Keratinocyte (primary cell): ENCODE results near the gene DCTD. TPM values are rescaled to one million over a fixed set of nuclear protein-coding genes. Genes with fewer than 3 reads are reported as not detected.

Experiments used
- DNase-seq: peaks from one replicate; pipeline ENCODE4 v3.0.0-alpha.2; 2011; ENCODE audit warnings: low read depth, missing footprints, low spot score
- FAIRE-seq: peaks from 2 replicates; lab custom pipeline; 2011; peaks lifted over from hg19 to GRCh38; lab: Jason Lieb, UNC
- H2AFZ ChIP-seq: 2 replicates; pipeline ENCODE4 v1.6.0; 2012; ENCODE audit warnings: low read length, control low read depth, inconsistent platforms; ENCODE audit not compliant: control insufficient read depth
- H3K27ac ChIP-seq: 2 replicates; pipeline ENCODE4 v1.5.1; 2011; ENCODE audit warnings: low read length; ENCODE audit not compliant: control insufficient read depth, insufficient read depth
- H3K27me3 ChIP-seq: 3 replicates; pipeline ENCODE4 v1.6.0; 2011; ENCODE audit warnings: low read length; ENCODE audit not compliant: control insufficient read depth, insufficient read depth; ENCODE audit errors: extremely low read depth
- H3K36me3 ChIP-seq, 2 experiments: 2 replicates in 1 of 2; 3 replicates in 1 of 2; pipeline ENCODE4 v1.5.1; 2011; ENCODE audit warnings: low read length in 2 of 2, mild to moderate bottlenecking in 1 of 2; ENCODE audit not compliant: control insufficient read depth in 2 of 2, insufficient read depth in 2 of 2; ENCODE audit errors: extremely low read depth in 1 of 2
- H3K4me1 ChIP-seq: 3 replicates; pipeline ENCODE4 v1.5.1; 2011; ENCODE audit warnings: low read length; ENCODE audit not compliant: control insufficient read depth, insufficient read depth; ENCODE audit errors: extremely low read depth
- H3K4me2 ChIP-seq: 3 replicates; pipeline ENCODE4 v1.6.0; 2011; ENCODE audit warnings: low read depth, low read length; ENCODE audit not compliant: control insufficient read depth, insufficient read depth; ENCODE audit errors: extremely low read depth
- H3K4me3 ChIP-seq, 3 experiments: fragments of 200-600 bp in 1 of 3; sonication (generic) in 1 of 3; 2 replicates in 2 of 3; 3 replicates in 1 of 3; pipeline ENCODE4 v1.5.1; 2011 to 2016; ENCODE audit warnings: low read length in 3 of 3, mild to moderate bottlenecking in 3 of 3, control low read depth in 2 of 3, inconsistent platforms in 1 of 3, low read depth in 1 of 3, mixed read lengths in 1 of 3, mixed run types in 1 of 3, moderate library complexity in 1 of 3; ENCODE audit not compliant: control insufficient read depth in 2 of 3, insufficient read depth in 2 of 3; ENCODE audit errors: extremely low read depth in 1 of 3
- H3K79me2 ChIP-seq: 2 replicates; pipeline ENCODE4 v1.6.0; 2012; ENCODE audit warnings: low read length; ENCODE audit not compliant: control insufficient read depth, insufficient read depth
- H3K9ac ChIP-seq: 3 replicates; pipeline ENCODE4 v1.6.0; 2011; ENCODE audit warnings: low read length; ENCODE audit not compliant: control insufficient read depth, insufficient read depth; ENCODE audit errors: extremely low read depth
- H3K9me1 ChIP-seq: 3 replicates; pipeline ENCODE4 v1.6.0; 2011; ENCODE audit warnings: low read length; ENCODE audit not compliant: control insufficient read depth, insufficient read depth; ENCODE audit errors: extremely low read depth
- H3K9me3 ChIP-seq: 2 replicates; pipeline ENCODE4 v1.5.1; 2012; ENCODE audit warnings: low read depth, low read length; ENCODE audit not compliant: control insufficient read depth
- H4K20me1 ChIP-seq: 3 replicates; pipeline ENCODE4 v1.6.0; 2011; ENCODE audit warnings: low read length; ENCODE audit not compliant: control insufficient read depth, insufficient read depth; ENCODE audit errors: extremely low read depth
- EZH2 ChIP-seq: IDR thresholded peaks from one replicate; pipeline ENCODE4 v1.6.1; 2012; ENCODE audit warnings: inconsistent platforms, mild to moderate bottlenecking, low read length, moderate library complexity
- dilution Hi-C: fragments of 300-500 bp; cut with MboI; formaldehyde crosslinking; loops from one replicate; pipeline ENCODE4 v1.7.0; 2020; ENCODE audit warnings: low sequenced_read_pairs; ENCODE audit not compliant: extremely low pct_ligation_motif_present
- polyA plus RNA-seq, 5 experiments: library from polyadenylated mRNA; depleted of rRNA in 3 of 5; stranded (reverse) in 3 of 5; stranded (forward) in 1 of 5; unstranded in 1 of 5; fragments of >200 nt; gene quantifications; 1 replicate in 1 of 5; 2 replicates in 3 of 5; 3 replicates in 1 of 5; pipeline versions ENCODE4 v1.2.1 to v1.2.3, GENCODE V29; 2011 to 2012; ENCODE audit warnings: missing spikeins in 2 of 5, low read depth in 1 of 5, low replicate concordance in 1 of 5
- TF ChIP-seq, protein P1 (sequence below), 3 experiments: IDR thresholded peaks in 1 of 3; conservative IDR thresholded peaks in 1 of 3; optimal IDR thresholded peaks in 1 of 3; 2 replicates in 2 of 3; 3 replicates in 1 of 3; pipeline versions ENCODE3 to v1.5.1; 2011; ENCODE audit warnings: low read length in 3 of 3, mild to moderate bottlenecking in 3 of 3, moderate library complexity in 2 of 3, control low read depth in 1 of 3, inconsistent platforms in 1 of 3; ENCODE audit not compliant: insufficient read depth in 2 of 3; ENCODE audit errors: extremely low read depth in 1 of 3

The DCTD gene
- polyA plus RNA-seq, 1 donor (not counting 4 experiments of a cell fraction or from before 2014, with no cell fraction given): 119 TPM

DNA sequence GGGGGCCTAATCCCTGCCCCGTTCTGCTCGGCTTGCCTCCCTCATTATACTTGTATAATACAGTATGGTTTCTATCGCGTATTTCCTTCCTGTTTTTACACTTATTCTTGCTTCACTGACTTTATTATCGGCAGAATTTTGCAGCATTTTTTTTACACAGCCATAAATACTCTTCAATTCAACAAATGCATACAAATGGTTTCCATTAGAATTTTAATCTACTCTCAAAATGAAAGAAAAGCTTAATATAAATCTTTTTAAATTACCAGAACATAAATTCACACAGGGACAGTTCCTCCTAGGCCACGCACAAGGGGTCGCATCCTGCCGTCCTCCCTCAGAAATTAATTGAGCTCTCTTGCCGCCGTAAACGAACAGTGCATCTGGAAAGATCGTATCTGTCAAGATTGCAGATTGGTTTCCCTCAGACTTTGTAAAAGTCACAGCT is 42.9 kb downstream of the DCTD start:
- Histone ChIP-seq H3K79me2 (no peaks in the 10 kb centered on the region), H3K4me3 (no peak overlapping the region)
- no peak for FAIRE-seq

DNA sequence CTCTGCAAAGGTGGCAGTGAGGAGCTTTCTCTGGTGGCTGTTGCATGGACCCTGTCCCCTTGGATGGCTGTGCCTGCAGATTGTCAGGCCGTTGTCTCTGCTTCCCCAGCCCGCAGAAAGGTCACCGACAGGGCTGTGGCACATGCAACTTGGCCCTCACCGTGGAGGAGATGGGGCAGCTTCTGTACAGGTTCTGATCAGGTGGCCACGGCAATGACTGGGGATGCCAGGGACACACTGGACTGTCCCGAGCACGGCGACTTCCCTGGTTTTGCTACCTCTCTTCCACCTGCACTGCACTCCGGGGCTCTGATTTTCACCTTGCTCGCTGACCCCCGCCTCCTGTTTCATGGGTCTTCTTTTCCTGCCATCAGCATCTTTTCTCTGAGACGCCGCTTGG is 43.5 kb downstream of the DCTD start:
- H3K27ac ChIP-seq: no peak overlapping the region
- no peaks in the 10 kb centered on the region for H3K4me1 ChIP-seq
- no peak overlapping the region for H3K9ac ChIP-seq
- no peak overlapping the region for H2AFZ ChIP-seq
- no peak overlapping the region for H3K4me3 ChIP-seq
- dilution Hi-C loops: no loop called here
- H4K20me1 ChIP-seq: no peaks in the 10 kb centered on the region
- H3K27me3 ChIP-seq: no peaks in the 10 kb centered on the region
- FAIRE-seq (no peak), DNase-seq (no peak)
- no peaks in the 10 kb centered on the region for H3K79me2 ChIP-seq
- TF ChIP-seq EZH2: no peak
- TF ChIP-seq, protein P1, sequence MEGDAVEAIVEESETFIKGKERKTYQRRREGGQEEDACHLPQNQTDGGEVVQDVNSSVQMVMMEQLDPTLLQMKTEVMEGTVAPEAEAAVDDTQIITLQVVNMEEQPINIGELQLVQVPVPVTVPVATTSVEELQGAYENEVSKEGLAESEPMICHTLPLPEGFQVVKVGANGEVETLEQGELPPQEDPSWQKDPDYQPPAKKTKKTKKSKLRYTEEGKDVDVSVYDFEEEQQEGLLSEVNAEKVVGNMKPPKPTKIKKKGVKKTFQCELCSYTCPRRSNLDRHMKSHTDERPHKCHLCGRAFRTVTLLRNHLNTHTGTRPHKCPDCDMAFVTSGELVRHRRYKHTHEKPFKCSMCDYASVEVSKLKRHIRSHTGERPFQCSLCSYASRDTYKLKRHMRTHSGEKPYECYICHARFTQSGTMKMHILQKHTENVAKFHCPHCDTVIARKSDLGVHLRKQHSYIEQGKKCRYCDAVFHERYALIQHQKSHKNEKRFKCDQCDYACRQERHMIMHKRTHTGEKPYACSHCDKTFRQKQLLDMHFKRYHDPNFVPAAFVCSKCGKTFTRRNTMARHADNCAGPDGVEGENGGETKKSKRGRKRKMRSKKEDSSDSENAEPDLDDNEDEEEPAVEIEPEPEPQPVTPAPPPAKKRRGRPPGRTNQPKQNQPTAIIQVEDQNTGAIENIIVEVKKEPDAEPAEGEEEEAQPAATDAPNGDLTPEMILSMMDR (optimal IDR thresholded peaks at IDR 0.05 in 1 of 3, IDR thresholded peaks at IDR 0.05 in 1 of 3, conservative IDR thresholded peaks at IDR 0.05 in 1 of 3; ENCODE audit: extremely low read depth in 1 of 3, insufficient read depth in 2 of 3, low read length in 3 of 3): no peak
- H3K4me2 ChIP-seq: no peak overlapping the region
- no peaks in the 10 kb centered on the region for H3K9me1 ChIP-seq
- no peaks in the 10 kb centered on the region for H3K9me3 ChIP-seq
- peaks cover 0 to 2% of the 10 kb centered on the region in 2 experiments for H3K36me3 ChIP-seq

More for the DNA sequence above, 42.9 kb downstream of the DCTD start:
- no peaks in the 10 kb centered on the region for H4K20me1 ChIP-seq
- H3K4me1 ChIP-seq: no peaks in the 10 kb centered on the region
- H3K27me3 ChIP-seq: no peaks in the 10 kb centered on the region
- dilution Hi-C loops: no loop called here
- H3K9ac ChIP-seq: no peak overlapping the region
- H3K9me3 ChIP-seq: no peaks in the 10 kb centered on the region
- H3K27ac ChIP-seq: no peak overlapping the region
- H3K9me1 ChIP-seq: no peaks in the 10 kb centered on the region
- no peak overlapping the region for H3K4me2 ChIP-seq
- no peak overlapping the region for H2AFZ ChIP-seq
- DNase-seq: no peak
- H3K36me3 ChIP-seq: peaks cover 0 to 2% of the 10 kb centered on the region in 2 experiments
- TF ChIP-seq, protein P1 (optimal IDR thresholded peaks at IDR 0.05 in 1 of 3, IDR thresholded peaks at IDR 0.05 in 1 of 3, conservative IDR thresholded peaks at IDR 0.05 in 1 of 3; ENCODE audit: extremely low read depth in 1 of 3, insufficient read depth in 2 of 3, low read length in 3 of 3): no peak
- TF ChIP-seq EZH2: no peak
